SH-SY5Y (cell line): ENCODE results near the gene GARNL3.

Source experiments
- GATA2 ChIP-seq: IDR thresholded peaks from 2 replicates; pipeline ENCODE4 v1.6.1; 2011; ENCODE audit warnings: mild to moderate bottlenecking, low read depth, low read length
- GATA3 ChIP-seq: IDR thresholded peaks from 2 replicates; pipeline ENCODE4 v1.6.1; 2011; ENCODE audit warnings: low read depth, mild to moderate bottlenecking, low read length, moderate library complexity

- TF ChIP-seq GATA2: no peak
- TF ChIP-seq GATA3: no peak
Measured at GRCh38 chr9:127341152-127341551, 76.6 kb downstream of the GARNL3 start.
